ENCODE data around the gene METAP2.

The METAP2 gene

GRCh38 chr12:95551913-95552516 is 78.1 kb downstream of the METAP2 start:
- no peak for DNase-seq

DNA sequence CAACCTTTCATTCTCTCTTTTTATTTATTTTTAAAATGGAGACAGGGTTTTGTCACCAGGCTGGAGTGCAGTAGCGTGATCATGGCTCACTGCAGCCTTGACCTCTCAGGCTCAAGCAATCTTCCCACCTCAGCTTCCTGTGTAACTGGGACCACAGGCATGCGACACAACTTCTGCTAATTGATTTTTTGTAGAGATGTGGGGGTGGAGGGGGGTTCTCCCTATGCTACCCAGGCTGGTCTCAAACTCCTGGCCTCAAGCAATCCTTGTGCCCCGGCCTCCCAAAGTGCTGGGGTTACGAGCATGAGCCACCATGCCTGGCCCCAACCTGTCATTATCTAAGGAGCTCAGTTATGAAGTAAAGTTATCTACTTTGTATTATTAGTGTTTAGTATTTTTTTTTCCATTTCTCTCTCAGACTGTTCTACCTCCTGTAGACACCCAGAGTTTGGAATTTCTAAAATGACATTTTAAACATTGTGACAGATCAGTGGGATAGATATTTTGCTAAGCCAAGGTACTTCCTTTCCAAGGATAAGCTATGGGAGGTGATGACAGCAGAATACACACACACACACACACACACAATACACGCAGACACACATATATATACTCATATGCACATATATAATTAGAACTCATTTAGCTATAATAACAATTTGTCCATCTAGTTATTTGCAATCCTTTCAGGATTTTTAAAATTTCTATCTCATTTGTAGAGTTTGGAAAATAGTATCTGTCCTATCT is 79.4 kb downstream of the METAP2 start:
- DNase-seq, result no peak

- DNase-seq, result no peak
Observed at GRCh38 chr12:95554532-95555071, 80.7 kb downstream of the METAP2 start.

DNA sequence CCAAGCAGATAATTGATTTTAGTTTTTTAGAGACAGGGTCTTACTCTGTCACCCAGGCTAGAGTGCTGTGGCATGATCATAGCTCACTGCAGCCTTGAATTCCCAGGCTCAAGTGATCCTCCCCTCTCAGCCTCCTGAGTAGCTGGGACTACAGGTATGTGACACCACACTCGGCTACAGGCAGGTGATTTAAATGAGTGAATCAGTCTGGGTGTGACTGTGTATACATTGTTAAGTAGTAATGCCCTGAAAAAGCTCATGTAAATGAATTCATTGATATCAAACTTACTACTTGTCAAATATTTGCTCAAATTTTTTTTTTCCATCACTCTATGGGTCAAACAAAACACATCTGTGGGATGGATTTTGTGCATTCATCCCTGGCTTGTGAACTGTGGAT is 83.7 kb downstream of the METAP2 start:
- DNase-seq, result no peak

Measured in NCI-H187 (cell line).